Measurements from ENCODE around the gene TTC1.

The TTC1 gene

GRCh38 chr5:160081495-160081894 is 72.6 kb downstream of the TTC1 start:
- in situ Hi-C loops (cut with HindIII; ENCODE audit: low sequenced_read_pairs): loop anchor here (5.0 kb wide), 2 partner anchors 46 to 106 kb away; no protein-coding TSS in a partner anchor

- in situ Hi-C loops (cut with HindIII; ENCODE audit: low sequenced_read_pairs): loop anchor here (5.0 kb wide), 2 partner anchors 44 to 104 kb away; no protein-coding TSS in a partner anchor
Measured at GRCh38 chr5:160082614-160083500, 73.9 kb downstream of the TTC1 start.

- in situ Hi-C loops (cut with HindIII; ENCODE audit: low sequenced_read_pairs): loop anchor here (5.0 kb wide), 2 partner anchors 44 to 104 kb away; no protein-coding TSS in a partner anchor
Measured at GRCh38 chr5:160083501-160083900, 74.6 kb downstream of the TTC1 start.

- in situ Hi-C loops (cut with HindIII; ENCODE audit: low sequenced_read_pairs): loop anchor here (5.0 kb wide), 2 partner anchors 43 to 103 kb away; no protein-coding TSS in a partner anchor
Measured at GRCh38 chr5:160084144-160084543, 75.2 kb downstream of the TTC1 start.

GRCh38 chr5:160087199-160087598 is 78.3 kb downstream of the TTC1 start:
- in situ Hi-C loops (cut with HindIII; ENCODE audit: low sequenced_read_pairs): no loop called here

- in situ Hi-C loops (cut with HindIII; ENCODE audit: low sequenced_read_pairs): no loop called here
Measured at GRCh38 chr5:160088805-160089204, 79.9 kb downstream of the TTC1 start.

- in situ Hi-C loops (cut with HindIII; ENCODE audit: low sequenced_read_pairs): no loop called here
Measured at GRCh38 chr5:160089531-160089930, 80.6 kb downstream of the TTC1 start.

- in situ Hi-C loops (cut with HindIII; ENCODE audit: low sequenced_read_pairs): no loop called here
Measured at GRCh38 chr5:160090059-160090458, 81.1 kb downstream of the TTC1 start.

- in situ Hi-C loops (cut with HindIII; ENCODE audit: low sequenced_read_pairs): no loop called here
Measured at GRCh38 chr5:160092514-160092913, 83.6 kb downstream of the TTC1 start.

GRCh38 chr5:160092960-160093707 is 84.2 kb downstream of the TTC1 start:
- in situ Hi-C loops (cut with HindIII; ENCODE audit: low sequenced_read_pairs): no loop called here

GRCh38 chr5:160096178-160096577 is 87.2 kb downstream of the TTC1 start:
- in situ Hi-C loops (cut with HindIII; ENCODE audit: low sequenced_read_pairs): no loop called here

GRCh38 chr5:160097991-160098390 is 89.1 kb downstream of the TTC1 start:
- in situ Hi-C loops (cut with HindIII; ENCODE audit: low sequenced_read_pairs): no loop called here

GRCh38 chr5:160105686-160106360 is 96.9 kb downstream of the TTC1 start:
- in situ Hi-C loops (cut with HindIII; ENCODE audit: low sequenced_read_pairs): no loop called here

- in situ Hi-C loops (cut with HindIII; ENCODE audit: low sequenced_read_pairs): no loop called here
Measured at GRCh38 chr5:160108124-160108523, 99.2 kb downstream of the TTC1 start.

Measured in endothelial cell of hepatic sinusoid (primary cell).